T-helper 2 cell (primary cell): ENCODE results near the gene SH3BP2.

Source experiments
- DNase-seq, 5 experiments: peaks; one replicate each; pipeline versions ENCODE4 v3.0.0 to v3.0.0-alpha.2; 2012 to 2022

SH3BP2 gene

DNA sequence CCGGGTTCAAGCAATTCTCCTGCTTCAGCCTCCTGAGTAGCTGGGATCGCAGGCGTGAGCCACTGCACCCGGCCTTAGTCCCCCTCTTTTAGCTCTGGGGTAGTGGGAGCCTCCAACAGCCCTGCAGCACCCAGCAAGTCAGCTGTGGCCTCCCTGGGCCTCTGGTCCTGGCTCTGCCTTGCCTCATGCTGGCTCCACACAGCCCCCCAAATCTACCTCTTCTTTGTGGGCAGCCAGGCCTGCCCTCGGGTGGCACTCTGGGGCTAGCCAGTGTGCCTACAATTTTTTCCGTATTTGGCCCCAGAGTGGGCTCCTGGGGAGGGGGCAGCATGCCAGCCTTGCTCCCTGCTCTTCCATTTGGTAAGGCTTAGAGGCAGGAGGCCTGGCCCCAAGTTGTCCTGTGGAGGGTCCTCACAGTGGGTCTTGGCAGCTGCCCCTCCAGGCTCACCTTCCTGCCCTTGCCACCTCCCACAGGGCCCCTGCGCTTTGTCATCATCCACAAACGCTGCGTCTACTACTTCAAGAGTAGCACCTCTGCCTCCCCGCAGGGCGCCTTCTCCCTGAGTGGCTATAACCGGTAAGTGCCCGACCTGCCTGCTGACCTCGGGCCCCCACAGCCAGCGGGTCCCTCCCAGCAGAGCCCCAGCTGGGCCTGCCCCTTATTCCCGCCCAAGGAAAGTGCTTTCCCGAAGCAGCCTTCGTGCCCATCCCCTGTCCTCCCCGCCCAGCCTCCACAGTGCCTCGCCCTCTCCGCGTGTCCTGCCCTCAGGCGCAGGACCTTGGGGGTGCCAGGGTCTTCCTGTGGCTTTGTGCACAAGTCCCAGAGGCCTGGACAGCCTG is 29.8 kb downstream of the SH3BP2 start:
- DNase-seq, result no peak

DNA sequence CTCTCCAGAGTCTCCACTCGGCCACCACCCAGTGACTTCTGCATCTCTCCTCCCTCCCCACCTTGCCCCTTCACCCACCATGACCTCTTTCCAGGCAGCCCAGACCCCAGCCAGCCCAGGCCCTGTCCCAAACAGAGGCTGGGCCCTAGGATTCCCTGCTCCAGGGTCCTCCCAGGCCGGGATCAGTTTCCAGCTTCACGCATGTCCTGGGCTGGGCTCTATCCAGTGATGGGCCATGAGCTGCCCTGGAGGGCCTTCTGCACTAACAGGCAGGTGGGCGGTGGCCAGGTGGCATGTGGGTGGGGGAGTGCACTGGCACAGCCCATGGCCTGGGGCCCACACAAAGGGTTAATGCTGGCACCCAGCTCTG is 30.4 kb downstream of the SH3BP2 start:
- DNase-seq, result no peak

DNA sequence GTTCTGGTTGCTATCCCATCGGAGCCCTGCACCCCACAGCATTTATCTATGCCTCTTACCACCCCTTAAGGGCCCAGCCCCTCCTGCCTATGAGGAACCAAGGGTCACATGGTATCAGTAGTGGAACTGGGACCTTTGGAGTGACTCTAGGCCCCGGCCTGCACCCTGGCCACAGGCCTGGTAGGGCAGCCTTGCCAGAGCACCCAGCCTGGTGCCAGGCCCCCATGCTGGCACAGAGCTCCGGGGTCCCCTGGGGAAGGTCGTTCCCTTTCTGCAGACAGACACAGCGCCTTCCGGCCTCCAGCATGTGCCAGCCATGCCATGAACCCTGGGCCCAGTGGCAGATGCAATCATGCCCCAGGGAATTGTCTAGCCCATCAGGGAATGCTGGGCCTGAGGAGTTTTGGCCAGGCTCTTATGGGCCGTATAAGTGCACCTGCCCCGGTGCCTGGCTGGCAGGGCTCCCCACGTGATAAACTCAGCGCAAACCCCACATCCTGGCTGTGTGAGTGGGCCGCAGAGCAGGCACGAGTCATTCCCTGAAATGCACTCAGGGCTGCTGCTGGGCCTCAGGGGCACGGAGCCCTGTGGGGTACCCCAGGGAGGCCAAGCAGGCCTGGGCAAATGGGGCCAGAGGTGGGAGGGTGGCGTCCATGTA is 30.9 kb downstream of the SH3BP2 start:
- DNase-seq, result no peak

DNA sequence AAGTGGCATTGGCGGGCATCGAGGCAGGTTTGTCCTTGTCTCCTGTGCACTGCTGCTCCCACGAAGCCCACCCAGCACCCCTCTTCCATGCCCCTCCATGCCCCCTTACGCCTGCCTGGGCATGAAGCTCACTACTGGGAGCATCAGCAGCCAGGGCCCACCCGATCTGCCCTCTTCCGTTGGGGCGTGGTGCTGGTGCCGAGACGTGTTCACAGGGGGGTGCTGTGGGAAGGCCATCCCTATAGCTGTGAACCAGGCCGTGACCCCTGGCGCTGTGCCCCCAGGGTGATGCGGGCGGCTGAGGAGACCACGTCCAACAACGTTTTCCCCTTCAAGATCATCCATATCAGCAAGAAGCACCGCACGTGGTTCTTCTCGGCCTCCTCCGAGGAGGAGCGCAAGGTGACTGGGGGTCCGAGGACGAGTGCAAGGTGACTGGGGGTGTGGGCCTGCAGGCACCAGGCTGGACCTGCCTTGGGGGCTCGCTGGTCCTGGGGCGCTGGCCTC is 31.5 kb downstream of the SH3BP2 start:
- DNase-seq, result no peak

DNA sequence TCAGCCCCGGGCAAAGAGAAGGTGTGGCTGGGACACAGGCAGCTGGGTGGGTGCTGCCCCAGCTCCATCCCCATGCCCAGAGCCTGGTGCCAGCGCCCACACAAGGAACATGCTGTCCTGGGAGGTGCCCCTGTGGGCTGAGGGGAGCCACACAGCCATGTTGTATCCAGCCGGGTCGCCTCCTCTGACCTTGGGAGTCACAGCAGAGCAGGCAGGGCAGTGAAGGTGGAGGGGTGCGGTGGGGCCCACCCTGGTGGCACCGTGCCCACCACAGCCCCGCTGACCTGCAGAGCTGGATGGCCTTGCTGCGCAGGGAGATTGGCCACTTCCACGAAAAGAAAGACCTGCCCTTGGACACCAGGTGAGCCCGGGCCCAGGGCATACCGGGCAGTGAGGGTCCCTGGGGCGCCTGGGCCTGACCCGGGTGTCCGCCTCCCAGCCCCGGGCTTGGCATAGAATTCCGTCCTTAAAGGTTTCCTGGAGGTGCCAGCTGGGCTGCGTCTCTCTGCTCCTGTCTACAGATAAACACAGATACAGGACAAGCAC is 32.0 kb downstream of the SH3BP2 start:
- DNase-seq, result peak in 1 of 5 experiments; percentile 1

DNA sequence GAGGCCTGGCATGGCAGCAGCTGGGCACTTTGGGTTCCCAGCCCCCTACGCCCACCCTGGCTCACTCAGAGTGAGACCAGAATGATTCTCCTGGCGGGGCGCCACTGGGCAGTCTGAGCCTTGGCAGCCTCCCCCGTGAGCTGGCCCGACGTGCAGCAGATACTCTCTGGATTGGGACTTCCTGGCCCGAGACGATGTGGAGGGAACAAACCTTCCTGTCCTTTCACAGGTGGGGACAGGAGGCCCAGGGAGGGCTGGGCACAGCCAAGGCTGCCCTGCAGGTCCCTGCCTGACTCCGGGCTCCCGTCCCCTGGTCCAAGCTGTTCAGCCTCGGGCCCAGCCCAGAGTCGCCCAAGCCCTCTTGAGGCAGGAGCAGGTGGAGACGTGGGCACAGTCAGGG is 32.9 kb downstream of the SH3BP2 start:
- peak in 1 of 5 experiments; percentile 2 for DNase-seq

DNA sequence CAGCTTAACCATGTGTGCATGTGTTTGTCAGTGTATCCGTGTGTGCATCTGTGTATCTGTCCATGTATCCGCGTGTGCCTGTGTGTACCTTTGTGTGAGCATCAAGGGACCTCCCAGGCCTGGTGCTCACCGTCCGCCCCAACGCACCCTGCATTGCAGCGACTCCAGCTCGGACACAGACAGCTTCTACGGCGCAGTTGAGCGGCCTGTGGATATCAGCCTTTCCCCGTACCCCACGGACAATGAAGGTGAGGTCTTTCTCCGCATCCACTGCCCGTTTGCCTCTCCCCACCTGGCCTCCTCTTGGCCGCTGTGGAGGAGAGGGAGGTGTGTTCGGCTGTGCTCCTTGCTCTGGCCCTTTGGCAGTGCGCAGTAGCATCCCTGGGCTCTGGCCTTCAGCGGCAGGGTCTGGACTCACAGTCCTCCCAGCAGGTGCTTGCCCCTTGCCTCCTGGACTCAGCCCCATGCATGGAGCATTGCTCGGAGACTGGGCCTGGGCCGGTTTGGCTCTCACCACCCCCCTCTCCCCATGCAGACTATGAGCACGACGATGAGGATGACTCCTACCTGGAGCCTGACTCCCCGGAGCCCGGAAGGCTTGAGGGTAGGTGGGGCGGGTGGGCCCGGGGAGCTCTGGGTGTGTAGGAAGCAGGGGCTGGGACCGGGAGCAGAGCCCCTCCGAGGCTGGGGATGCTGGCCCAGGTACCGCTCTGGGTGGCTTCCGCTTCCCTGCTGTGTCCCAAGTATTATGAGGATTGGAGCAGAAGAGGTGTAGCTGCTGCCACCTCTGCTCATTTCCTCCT is 34.4 kb downstream of the SH3BP2 start:
- peak in 2 of 5 experiments; percentile 2 to 3 for DNase-seq

DNA sequence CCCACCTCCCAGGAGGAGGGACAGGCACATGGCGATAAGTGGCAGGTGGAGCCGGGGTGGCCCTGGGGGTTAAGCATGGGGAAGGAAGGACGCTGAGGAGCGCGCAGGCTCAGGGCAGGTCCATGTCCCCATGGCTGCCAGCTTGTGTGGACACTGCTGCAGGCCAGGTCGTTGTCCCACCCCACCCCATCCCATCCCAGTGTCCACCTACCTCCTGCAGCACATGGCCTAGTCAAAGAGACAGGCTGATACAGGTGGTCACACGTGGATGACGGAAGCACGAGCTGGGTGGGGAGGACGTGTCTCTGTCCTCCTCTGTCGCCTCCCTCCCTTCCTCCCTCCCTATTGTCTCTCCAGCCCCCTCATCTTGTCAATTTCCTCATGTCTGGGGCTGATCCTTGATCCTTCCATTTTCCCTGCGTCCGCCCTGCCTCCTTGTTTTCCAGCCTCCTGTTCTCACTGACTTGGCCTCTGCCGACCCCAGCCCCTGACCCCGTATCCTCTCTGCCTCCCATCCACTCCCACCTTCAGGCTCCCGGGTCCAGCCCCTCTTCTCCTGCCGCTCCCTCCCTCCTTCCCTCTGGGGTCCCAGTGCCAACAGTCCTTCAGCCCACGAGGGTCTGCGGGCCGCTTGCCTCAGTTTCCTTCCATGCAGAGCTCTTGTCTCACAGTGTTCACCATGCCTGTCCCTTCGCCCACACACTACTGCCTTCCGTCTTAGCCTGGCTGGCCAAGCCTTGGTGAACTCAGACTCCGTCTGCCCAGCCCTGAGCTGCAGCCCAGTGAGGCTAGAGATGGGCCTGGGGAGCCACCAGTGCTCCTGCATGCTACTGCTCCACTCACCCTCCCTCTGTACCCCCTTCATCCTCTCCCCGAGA is 35.2 kb downstream of the SH3BP2 start:
- peak in 2 of 5 experiments; percentile 1 to 7 for DNase-seq

DNA sequence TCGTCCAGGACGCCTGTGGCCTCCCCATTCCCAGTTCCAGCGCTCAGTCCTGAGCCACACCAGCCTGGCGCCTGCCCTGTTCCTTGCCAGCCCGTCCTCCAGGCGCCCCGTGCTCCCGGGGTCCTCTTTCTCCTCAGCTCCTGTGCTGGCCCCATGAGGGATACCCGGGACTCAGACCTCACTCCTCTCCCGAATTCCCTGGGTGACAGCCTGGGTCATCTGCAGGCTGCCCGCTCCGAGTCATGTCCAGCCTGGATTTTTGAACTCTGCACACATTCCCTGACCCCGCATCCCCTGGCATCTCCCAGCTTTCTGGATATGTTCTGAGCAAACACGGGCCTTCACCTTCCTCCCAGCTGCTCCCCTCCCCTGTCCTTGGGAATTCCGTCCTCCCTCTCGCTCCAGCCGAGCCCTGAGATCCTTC is 35.9 kb downstream of the SH3BP2 start:
- DNase-seq, result peak in 2 of 5 experiments; percentile 1 to 6

DNA sequence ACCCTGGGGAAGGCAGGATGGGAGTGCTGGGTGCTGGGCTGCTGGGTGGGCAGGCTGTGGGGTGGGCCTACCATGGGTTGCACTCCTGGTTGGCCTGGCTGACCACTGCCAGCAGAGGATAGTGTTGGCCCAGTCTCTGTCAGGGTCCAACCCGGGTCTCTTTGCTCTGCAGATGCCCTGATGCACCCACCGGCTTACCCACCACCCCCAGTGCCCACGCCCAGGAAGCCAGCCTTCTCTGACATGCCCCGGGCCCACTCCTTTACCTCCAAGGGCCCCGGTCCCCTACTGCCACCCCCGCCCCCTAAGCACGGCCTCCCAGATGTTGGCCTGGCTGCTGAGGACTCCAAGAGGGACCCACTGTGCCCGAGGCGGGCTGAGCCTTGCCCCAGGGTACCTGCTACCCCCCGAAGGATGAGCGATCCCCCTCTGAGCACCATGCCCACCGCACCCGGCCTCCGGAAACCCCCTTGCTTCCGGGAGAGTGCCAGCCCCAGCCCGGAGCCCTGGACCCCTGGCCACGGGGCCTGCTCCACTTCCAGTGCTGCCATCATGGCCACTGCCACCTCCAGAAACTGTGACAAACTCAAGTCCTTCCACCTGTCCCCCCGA is 36.5 kb downstream of the SH3BP2 start:
- peak in 2 of 5 experiments; percentile 3 to 5 for DNase-seq

DNA sequence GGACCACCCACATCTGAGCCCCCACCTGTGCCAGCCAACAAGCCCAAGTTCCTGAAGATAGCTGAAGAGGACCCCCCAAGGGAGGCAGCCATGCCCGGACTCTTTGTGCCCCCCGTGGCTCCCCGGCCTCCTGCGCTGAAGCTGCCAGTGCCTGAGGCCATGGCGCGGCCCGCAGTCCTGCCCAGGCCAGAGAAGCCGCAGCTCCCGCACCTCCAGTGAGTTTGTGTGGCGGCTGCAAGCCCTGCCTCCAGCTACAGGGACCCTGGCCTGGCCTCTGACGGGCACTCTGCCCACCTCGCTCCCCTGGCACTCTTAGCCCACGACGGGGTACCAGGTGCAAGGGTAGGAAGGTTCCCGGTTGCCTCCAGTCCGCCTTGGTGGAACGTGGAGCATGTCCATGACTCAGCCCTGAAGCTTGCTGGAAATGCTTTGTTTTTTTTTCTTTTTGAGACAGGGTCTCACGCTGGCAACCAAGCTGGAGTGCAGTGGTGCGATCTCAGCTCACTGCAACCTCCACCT is 37.1 kb downstream of the SH3BP2 start:
- no peak for DNase-seq

DNA sequence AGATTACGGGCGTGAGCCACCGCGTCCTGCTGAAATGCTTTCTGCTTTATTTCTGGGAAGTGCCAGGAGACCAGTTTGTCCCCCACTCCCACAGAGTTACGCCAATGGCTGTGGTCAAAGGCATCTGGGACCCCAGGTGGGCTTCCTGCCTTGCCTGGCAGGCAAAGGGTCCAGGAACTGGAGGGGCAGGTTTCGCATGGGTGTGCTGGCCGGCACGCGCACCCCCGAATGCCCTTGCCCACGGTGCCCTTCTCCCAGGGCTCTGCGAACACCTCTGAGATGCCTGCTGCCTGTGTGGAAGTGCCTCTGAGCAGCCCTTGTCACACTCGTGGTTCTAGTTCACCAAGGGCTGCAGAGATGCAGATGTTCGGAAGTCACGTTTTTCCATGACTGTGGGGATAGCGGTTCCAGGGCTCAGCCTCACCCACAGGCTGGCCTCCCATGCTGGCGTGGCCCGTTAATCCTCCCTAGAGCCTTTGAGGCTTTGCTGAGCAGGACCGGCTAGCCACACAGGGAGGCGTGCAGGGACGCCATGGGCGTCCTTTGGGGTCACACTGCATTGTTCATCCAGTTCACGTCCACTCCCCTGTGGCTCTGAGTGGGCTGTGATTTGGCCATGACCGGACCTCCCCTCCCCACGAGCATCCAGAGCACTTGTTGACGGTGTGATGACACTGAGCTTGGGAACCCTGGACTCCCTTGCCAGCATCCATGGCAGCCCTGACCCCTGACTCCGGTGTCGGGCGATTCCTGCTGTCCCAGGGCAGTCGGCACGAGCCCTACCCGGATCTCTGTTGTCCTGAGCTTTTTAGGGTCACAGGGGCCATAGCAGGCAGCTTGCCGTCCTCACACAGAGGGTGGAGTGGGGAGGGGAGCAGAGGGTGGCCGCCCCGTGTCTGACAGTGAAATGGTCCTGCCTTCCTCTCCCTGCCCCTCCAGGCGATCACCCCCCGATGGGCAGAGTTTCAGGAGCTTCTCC is 38.0 kb downstream of the SH3BP2 start:
- DNase-seq, result peak in 1 of 5 experiments; percentile 0

DNA sequence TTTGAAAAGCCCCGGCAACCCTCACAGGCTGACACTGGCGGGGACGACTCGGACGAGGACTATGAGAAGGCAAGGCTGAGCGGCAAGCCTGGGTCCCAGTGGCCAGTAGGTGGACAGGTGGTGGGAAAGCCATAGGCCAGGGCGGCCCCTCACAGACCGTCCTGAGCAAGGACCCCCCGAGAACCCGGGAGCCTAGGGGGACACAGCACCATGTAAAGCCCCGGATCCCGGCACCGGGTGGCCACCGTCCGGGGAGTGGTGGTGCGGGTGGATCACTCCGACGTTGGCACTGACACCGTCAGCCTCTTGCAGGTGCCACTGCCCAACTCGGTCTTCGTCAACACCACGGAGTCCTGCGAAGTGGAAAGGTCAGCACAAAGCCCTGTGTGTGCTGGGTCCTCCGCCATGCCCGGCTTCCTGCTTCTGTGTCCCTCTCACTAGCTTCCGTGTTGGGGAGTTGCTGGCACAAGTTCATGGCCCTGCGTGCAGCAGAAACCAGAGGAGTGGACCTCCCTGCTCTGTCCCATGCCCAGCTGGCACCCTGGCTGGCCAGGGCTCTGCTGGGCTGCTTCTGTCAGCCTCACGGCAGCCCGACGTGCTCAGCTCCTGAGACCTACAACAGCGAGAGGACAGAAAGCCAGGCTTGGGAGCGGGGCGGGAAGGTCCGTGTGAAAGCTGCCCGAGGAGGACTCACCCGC is 38.9 kb downstream of the SH3BP2 start:
- no peak for DNase-seq

DNA sequence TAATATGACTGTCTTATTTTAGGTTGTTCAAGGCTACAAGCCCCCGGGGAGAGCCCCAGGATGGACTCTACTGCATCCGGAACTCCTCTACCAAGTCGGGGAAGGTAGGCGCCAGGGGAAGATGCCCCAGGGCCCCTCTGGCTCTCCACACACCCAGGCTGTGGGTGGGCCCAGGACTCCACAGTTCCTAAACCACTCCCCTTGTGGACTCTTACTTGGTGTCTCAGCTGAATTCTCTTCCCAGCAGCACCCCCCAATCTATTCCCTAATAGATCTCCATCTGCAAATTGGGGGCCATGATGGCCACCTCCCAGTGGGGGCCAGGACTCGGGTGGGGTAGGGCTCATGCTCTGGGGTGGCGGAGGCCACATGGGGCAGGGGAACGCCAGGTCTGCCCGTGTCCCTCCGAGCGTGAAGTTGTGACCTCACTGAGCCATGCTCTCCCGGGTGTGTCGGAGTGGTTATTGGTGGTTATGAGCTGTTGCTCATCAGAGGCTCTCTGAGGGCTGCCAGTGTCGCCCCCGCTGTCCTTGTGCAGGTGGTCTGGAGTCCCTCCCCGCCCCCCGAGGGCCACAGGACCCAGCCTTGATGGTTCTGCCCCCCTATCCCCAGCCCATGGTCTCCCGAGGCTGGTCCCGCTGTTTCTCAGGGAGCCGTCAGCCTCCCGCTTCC is 39.6 kb downstream of the SH3BP2 start:
- no peak for DNase-seq

DNA sequence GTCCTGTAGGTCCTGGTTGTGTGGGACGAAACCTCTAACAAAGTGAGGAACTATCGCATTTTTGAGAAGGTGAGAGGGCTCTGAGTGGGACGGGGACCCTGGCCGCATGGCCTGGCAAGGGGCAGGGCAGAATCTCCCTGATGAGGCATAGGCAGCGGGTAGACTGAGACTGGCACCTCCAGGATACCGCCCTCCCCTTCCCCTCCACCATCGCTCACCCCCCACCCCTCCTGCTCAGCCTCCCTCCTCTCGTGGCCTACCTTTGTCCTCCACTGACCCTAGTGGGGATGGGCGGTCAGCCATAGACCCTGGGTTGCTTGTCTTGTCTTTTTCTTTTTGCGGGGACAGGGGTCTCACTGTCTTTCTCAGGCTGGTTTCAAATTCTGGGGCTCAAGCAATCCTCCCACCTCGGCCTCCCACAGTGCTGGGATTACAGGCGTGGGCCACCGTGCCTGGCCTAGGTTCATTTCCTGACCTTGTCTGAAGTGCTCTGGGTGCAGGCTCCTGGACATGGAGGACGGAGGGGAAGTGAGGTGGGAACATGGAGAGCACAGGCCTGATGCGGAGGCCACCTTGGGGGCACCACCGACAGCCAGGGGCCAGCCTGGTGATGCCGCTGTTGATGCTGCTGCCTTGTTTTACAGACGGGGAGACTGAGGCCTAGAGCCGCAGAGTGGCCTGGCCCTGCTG is 40.2 kb downstream of the SH3BP2 start:
- no peak for DNase-seq

DNA sequence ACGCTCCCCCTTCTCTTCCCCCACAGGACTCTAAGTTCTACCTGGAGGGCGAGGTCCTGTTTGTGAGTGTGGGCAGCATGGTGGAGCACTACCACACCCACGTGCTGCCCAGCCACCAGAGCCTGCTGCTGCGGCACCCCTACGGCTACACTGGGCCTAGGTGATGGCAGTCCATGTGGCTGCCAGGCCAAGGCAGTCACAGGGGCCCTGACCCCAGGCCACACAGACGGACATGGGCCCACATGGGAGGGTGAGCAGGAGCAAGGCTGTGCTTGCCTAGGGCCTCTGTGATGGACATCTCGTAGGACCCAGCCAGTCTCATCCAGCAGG is 40.8 kb downstream of the SH3BP2 start:
- no peak for DNase-seq

DNA sequence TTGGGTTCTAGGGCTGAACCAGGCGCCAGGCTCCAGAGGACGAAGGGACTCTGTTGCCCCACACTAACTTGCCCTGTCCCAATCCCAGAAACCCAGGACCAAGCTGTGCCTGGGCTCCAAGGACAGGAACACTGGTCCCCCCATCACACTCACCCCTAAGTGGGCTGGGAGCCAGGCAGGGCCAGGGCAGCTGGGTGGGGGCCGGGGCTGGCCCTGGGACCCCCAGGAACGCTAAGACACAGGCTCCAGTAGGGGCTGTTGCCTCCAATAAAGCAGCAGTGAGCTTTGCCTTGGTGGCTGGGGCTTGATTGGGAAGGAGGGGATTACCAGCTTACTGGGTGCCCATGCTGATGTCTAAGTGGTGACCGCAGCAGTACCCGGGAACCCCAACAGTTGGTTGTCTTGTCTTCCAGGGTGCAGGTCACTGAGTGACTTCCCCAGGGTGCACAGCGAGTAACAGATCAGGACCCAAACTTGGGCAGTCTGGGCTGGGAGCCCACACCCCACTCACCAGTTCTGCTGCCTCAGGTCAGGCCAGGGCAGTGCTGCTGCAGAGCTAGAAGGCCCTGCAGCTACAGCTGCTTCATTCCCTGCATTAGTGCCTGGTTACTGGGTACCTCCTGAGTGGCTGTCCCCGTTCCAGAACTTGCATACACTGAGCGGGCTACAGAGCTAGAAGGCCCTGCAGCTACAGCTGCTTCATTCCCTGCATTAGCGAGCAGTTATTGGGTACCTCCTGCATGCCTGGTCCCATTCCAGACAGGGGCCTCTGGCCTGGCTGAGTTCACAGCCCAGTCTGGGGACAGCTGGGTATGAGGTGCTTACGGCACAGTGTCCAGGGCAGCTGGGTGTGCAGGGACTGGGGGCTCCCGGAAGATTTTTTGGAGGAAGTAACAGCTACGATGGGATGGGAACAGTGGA is 41.4 kb downstream of the SH3BP2 start:
- no peak for DNase-seq
